Spleen (tissue), 7 donors: ENCODE measurements around the gene TP53BP1.

Experiments used
- CTCF ChIP-seq, 11 experiments: fragments of 200-600 bp in 7 of 11; fragments of 450-650 bp in 4 of 11; sonication (generic) in 4 of 11; IDR thresholded peaks in 8 of 11; conservative IDR thresholded peaks in 3 of 11; 1 replicate in 7 of 11; 2 replicates in 4 of 11; pipeline versions ENCODE4 v1.4.0 to v1.8.0; 2016 to 2021; ENCODE audit warnings: antibody characterized with exemption in 11 of 11, inconsistent platforms in 4 of 11, mild to moderate bottlenecking in 1 of 11
- POLR2AphosphoS5 ChIP-seq, 3 donors: sonication (generic); formaldehyde crosslinking; IDR thresholded peaks; one replicate each; pipeline ENCODE4 v1.5.1; 2017; ENCODE audit warnings: antibody characterized with exemption in 3 of 3
- donor health status: DM: no; HTN: no; CAD: no; lungs with moderate emphysema.
- donor health status: DM: no; HTN: no; CAD: no.
- donor health status: DM: no; HTN: no; CAD: no.

- no peak for TF ChIP-seq CTCF (IDR thresholded peaks at IDR 0.05 in 8 of 11, conservative IDR thresholded peaks at IDR 0.05 in 3 of 11)
- no peak for TF ChIP-seq POLR2AphosphoS5 (IDR thresholded peaks at IDR 0.05)
Observed at GRCh38 chr15:43517354-43518196, 24.6 kb upstream of the TP53BP1 start, which contains the start of gene MAP1A.
